ENCODE results near the gene ARL14EPL.

DNA sequence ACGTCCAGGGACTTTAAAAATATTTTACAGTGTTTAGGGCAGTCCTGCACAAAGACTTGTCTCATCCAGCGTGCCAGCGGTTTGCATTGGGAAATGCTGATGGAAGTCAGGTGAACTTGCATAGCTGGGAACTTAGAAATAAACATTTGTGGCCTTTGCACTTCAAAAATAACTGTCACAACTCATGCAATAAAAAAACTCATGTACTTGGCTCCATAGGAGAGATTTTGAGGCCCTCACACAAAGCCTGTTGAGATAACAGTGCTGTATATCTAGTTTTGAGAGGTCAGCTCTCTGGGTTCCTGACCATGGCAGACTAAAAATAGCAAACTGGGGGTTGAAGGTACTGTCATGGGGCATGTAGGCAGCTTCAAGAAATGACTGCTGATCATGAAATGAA is 58.0 kb downstream of the ARL14EPL start:
- TF ChIP-seq, protein P1, sequence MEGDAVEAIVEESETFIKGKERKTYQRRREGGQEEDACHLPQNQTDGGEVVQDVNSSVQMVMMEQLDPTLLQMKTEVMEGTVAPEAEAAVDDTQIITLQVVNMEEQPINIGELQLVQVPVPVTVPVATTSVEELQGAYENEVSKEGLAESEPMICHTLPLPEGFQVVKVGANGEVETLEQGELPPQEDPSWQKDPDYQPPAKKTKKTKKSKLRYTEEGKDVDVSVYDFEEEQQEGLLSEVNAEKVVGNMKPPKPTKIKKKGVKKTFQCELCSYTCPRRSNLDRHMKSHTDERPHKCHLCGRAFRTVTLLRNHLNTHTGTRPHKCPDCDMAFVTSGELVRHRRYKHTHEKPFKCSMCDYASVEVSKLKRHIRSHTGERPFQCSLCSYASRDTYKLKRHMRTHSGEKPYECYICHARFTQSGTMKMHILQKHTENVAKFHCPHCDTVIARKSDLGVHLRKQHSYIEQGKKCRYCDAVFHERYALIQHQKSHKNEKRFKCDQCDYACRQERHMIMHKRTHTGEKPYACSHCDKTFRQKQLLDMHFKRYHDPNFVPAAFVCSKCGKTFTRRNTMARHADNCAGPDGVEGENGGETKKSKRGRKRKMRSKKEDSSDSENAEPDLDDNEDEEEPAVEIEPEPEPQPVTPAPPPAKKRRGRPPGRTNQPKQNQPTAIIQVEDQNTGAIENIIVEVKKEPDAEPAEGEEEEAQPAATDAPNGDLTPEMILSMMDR (conservative IDR thresholded peaks at IDR 0.05; ENCODE audit: low read length) = no peak
- TF ChIP-seq EZH2phosphoT487 (IDR thresholded peaks at IDR 0.05; ENCODE audit: borderline replicate concordance) = no peak

All from Loucy (cell line).